HFF-Myc (cell line): Measurements from ENCODE around the gene XRCC5.
"Not testable (repeated sequence)": the region's sequence is repeated elsewhere in the genome, so short reads cannot be mapped to it uniquely, and the experiment has no call there.

Experiments used
- DNase-seq: peaks from one replicate; pipeline ENCODE4 v3.0.0-alpha.2; 2011; ENCODE audit warnings: low read depth; ENCODE audit errors: extremely low read depth
- H3K4me3 ChIP-seq: replicated peaks from 2 replicates; pipeline ENCODE4 v1.5.1; 2011; ENCODE audit warnings: low read depth, mild to moderate bottlenecking, control low read depth, low read length
- TF ChIP-seq, protein P1 (sequence below): IDR thresholded peaks from 2 replicates; pipeline ENCODE4 v1.5.1; 2012; ENCODE audit warnings: mild to moderate bottlenecking, low read depth, low read length, control low read depth; ENCODE audit errors: missing control alignments

Gene XRCC5

DNA sequence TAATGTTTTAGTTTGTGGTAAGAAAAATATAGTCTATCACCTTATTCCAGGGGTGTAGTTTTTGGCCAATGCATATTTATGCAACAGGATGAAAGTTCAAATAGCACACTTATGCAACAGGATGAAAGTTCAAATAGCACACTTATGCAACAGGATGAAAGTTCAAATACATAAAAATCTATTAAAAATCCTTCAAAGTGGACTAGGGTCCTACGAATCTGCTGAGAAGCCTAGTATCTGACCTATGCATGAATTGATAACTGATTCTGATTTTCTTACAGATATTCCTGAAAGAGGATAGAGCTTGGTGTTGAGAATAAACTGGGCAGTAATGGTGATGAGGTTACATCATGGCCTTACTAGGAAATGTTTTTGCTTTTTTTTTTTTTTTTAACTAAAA, 30.4 kb upstream of the XRCC5 start:
- no peak for DNase-seq
- TF ChIP-seq, protein P1, sequence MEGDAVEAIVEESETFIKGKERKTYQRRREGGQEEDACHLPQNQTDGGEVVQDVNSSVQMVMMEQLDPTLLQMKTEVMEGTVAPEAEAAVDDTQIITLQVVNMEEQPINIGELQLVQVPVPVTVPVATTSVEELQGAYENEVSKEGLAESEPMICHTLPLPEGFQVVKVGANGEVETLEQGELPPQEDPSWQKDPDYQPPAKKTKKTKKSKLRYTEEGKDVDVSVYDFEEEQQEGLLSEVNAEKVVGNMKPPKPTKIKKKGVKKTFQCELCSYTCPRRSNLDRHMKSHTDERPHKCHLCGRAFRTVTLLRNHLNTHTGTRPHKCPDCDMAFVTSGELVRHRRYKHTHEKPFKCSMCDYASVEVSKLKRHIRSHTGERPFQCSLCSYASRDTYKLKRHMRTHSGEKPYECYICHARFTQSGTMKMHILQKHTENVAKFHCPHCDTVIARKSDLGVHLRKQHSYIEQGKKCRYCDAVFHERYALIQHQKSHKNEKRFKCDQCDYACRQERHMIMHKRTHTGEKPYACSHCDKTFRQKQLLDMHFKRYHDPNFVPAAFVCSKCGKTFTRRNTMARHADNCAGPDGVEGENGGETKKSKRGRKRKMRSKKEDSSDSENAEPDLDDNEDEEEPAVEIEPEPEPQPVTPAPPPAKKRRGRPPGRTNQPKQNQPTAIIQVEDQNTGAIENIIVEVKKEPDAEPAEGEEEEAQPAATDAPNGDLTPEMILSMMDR = no peak

DNA sequence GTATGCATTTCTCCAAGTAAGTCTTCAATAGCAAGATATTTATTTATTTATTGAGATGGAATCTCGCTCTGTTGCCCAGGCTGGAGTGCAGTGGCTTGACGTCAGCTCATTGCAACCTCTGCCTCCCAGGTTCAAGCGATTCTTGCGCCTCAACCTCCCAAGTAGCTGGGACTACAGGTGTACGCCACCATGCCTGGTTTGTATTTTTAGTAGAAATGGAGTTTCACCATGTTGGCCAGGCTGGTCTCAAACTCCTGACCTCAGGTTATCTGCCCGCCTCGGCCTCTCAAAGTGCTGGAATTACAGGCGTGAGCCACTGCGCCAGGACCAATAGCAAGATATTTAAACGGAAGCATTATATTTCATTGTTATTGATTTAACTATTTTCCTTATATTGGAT, 29.1 kb upstream of the XRCC5 start:
- not testable (repeated sequence) for DNase-seq, H3K4me3 ChIP-seq

More for the DNA sequence above, 30.4 kb upstream of the XRCC5 start:
- no peak overlapping the region for H3K4me3 ChIP-seq

DNA sequence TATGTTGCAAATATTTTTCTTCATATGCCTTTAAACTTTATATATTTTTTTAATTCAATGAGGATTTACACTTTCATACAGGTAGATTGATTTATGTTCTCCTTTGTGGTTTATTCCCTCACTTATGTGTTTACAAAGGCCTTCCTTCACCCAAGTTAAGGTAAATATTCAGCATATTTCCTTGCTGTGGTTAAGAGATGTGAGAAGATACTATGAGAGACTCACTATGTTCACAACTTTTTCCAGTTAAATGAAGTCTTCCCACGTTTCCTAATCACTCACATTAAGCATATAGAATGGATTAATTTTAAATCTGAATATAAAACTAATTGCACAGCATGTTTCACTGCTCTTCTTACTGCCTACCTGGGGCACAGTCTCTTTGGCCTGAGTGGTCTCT, 28.1 kb upstream of the XRCC5 start:
- no peak for DNase-seq
- H3K4me3 ChIP-seq = peak overlapping the region; percentile 67
- TF ChIP-seq, protein P1 = no peak

DNA sequence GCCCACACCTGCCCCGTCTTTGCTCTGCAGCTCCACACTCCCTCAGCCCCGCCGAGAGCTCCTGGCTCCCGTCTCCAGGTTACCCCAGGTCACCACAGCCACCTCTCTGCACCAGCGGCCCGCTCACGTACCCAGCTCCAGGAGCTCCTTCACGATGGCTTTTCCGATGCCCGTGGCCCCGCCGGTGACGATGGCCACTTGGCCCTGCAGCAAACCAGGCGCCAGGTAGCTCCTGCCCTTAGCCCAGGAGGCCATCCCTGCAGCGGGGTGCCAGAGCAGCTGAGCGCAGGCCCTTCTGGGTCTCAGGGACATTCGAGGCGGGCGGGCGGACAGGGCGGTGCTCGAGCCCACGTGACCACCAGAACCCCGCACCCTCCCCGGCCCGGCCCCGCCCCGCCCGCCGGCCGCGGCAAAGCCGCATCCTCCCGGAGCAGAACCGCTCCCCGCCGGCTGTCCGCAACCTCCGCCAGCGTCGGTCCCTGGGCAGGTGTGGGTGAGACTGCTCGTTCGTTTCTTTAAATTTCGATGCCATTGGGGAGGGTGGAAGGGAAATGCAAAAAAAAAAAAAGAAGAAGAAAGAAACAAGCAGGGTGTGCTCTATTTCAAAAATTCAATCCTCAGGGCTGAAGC, 27.5 kb upstream of the XRCC5 start, which contains the start of the genes PECR and TMEM169:
Gene PECR, minus strand, starts transcription at position 323 of the 630 bp plus-strand sequence. Its CDS starts 68 bp downstream, at position 255.
Gene TMEM169, plus strand, starts transcription at position 433 of the 630 bp plus-strand sequence. CDS start 14,045 bp downstream, outside the sequence.
- TF ChIP-seq, protein P1 = no peak
- peak within 1 kb of the TSS; percentile 67 for H3K4me3 ChIP-seq
- no peak for DNase-seq

DNA sequence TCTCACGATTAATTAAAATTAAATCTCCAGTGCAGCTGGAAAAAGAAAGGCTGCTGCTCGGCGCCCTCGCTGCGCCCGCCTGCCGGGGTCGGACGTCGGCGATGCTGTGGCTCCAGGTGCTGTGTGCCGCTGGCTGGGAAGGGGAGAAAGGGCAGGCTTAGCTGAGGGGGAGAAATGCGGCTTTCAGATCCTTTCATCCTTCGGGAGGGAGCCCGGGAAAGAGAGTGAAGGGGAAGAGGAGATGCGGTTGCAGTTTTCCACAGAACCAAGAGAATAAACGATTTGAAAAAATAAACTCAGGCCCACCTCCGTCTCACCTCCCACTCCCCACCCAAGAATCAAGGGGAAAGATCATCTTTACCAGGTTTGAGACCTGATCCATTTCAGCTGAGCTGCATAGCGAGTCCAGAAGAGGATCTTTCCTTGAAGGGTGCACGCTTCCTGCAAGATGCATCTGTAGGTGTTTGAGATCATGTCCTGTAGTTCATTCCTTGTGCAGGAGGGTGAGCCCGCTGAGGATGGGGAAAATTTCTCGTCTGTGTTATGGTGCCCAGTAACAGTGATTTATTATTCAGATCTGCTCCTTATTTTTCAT, 26.9 kb upstream of the XRCC5 start:
- H3K4me3 ChIP-seq = peak overlapping the region; percentile 67
- no peak for DNase-seq
- TF ChIP-seq, protein P1 = no peak

DNA sequence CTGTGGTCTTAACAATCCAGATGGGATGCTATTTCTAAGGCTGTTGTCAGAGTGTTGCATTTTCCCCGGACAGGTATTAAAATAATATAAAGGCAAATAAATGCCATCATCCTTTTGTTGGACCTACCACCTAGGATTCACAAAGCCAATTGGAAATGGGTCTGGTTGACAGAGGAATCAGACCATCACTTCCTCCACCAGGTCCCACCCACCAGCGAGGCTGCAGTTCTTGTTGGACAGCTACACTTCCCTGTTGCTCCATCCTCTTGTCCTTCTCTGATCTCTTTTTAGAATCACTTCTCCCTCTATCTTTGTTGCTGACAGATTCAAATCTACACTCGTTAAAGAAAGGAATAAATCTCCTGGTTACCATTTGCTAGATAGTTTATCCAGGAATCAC, 26.3 kb upstream of the XRCC5 start:
- H3K4me3 ChIP-seq = no peak overlapping the region
- TF ChIP-seq, protein P1 = no peak
- no peak for DNase-seq

DNA sequence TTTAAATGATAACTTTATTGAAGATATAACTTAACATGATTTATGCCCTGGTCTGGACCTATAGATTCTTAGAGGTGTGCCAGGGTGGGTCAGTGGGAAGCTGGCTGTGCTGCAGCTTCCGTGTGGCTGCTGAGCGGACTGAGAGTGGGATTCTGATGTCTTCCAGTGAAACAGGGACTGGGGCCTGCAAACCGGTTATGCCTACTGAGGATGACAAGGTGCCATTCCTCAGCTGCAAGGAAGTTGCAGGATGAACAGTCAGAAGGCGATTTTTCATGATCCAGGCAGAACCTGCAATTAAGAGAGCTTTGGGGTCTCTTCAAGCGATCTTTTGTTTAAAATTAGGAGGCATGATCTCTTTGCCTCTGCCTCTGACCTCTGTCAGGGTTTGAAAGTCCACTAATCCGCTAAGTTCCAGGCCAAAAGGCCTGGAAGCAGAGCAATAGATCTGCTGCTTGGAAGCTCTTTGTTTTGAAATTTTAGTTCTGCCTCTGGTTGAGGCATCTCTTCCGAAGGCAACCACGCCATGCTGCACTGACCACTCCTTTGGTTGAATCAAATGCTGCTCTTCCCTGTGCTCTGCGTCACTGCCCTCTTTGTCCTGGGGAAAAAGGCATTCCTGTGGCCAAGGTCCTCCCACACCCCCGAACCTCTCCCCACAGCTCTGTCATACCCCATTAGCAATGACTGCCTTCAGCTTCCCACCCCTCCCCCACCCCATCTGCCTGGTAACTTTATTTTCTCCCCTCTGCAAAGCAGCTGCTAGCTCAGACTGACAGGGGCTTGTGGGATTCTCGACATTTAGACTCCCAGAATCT, 25.5 kb upstream of the XRCC5 start:
- DNase-seq = no peak
- TF ChIP-seq, protein P1 = no peak
- H3K4me3 ChIP-seq = no peak overlapping the region
